Activated T-helper 1 cell treated with anti-CD3 and anti-CD28 coated beads, Interleukin-2, amount 50 U/mL, for 16 hours (primary cell): ENCODE measurements around the gene ZNF444.
"Not testable (repeated sequence)": the region's sequence is repeated elsewhere in the genome, so short reads cannot be mapped to it uniquely, and the experiment has no call there.

Experiments
- DNase-seq, 2 donors: peaks; one replicate each; pipeline ENCODE4 v3.0.0-alpha.2; 2020; ENCODE audit warnings: low read depth in 1 of 2, low spot score in 1 of 2

ZNF444 gene

DNA sequence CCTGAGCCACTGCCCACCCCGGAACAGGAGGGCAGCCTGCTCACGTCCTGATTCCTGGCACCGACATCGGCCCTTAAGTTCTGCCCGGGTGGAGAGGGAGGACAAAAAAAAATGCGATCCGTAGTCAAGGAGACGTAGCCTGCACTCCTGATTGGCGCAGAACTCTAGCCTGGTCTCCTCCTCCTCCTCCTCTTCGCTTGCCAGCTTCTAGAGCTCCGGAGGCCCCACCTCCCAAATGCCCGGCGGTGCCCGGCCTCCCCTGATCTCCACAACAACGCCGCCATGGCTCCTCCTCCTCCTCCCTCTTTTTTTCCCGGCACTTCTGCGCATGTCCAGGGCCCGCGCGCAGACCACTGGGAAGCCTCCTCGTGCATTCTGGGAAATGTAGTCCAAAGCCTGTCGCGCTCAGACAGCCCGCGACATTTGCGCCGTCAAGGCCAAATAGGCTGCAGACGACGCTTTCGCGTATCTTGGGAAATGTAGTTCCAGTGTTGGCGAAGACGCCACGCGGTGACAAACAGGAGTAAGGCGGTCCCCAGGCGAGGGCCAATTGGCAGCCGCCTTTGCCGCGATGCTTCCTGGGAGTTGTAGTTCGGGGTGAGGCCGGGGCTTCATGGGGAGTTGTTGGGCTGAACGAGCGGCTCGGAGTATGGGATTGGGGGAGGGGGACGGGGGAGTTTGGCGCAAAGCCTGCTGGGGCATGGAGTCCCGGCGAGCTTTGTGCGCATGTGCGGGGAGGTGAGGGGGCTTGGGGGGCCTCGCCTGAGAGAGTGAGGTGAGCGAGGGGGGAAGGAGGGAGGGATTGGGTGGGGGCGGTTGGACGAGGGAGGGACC lies at the start of gene ZNF444:
TSS of gene ZNF444 (plus strand) at position 705 of the 834 bp plus-strand sequence. CDS start 5,625 bp downstream, outside the sequence.
- DNase-seq, result peak; percentile 98 to 99

DNA sequence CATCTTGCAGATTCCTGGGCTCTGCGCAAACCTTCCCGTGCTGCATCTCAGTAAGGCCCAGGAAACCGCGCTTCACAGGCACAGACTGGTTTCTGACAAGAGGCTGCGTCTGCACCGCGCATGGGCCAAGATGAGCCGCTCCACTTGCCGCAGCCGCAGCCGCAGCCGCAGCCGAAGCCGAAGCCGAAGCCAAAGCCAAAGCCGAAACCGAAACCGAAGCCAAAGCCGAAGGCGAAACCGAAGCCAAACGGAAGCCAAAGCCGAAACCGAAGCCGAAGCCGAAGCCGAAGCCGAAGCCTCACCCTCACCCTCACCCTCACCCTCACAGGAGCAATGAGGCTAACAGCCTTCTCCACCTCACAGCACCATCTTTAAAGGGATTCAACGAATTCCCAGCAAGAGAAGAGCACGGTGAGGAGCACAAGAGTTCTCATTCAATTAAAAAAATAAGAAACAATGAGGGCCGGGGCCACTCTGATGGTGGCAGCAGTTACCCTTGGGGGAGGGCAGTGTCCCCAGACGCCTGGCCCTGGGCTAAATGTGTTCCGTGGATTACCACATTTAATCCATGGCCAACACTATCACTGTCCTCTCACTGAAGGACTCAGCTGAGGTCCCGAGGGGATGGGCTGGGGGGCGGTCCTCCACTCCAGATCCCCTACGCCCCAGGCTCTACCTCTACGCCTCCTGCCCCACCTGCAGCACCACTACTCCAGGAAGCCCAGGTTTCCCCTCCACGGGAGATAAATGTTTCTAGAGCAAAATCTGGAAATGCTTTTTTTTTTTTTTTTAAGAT lies 49.1 kb upstream of the ZNF444 start:
- DNase-seq, result no peak

DNA sequence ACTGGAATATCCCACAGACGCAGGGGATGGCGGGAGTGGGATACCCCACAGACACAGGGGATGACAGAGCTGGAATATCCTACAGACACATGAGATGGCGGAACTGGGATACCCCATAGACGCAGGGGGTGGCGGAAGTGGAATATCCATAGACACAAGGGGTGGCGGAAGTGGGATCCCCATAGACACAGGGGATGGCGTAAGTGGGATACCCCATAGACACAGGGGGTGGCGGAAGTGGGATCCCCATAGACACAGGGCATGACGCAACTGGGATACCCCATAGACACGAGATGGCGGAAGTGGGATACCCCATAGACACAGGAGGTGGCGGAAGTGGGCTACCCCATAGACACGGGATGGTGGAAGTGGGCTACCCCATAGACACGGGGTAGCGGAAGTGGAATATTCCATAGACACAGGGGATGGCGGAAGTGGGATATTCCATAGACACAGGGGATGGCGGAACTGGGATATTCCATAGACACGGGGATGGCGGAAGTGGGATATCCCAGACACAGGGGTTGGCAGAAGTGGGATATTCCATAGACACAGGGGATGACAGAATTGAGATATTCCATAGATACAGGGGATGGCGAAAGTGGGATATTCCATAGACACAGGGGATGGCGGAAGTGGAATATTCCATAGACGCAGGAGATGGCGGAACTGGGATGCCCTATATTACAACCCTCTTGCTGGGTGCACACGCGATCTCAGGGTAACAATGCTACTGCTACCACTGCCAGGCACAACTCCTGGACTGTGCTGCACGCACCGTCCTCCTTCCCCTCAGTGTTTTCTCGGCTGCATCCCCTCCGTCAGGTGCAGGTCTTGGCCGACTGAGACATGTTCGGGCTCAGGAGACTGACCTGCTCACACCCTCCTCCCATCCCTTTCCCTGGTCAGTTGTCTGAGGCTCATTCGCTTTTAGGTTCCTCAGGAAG lies 48.1 kb upstream of the ZNF444 start:
- DNase-seq, result no peak

DNA sequence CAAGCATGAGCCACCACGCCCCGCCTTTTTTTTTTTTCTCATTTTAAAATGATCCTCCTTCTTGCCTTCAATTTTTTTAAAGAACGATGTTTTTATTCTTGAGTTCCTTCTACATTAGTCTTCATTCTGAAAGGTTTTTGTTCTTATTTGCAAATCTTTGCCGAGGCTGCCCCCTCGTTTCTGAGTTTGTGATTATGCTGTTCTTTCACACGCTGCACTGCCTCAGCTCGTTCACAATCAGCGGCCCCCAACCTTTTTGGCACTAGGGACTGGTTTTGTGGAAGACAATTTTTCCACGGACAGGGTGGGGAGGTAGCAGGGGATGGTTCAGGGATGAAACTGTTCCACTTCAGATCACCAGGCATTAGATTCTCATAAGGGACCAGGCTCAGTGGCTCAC lies 46.6 kb upstream of the ZNF444 start:
- no peak for DNase-seq

DNA sequence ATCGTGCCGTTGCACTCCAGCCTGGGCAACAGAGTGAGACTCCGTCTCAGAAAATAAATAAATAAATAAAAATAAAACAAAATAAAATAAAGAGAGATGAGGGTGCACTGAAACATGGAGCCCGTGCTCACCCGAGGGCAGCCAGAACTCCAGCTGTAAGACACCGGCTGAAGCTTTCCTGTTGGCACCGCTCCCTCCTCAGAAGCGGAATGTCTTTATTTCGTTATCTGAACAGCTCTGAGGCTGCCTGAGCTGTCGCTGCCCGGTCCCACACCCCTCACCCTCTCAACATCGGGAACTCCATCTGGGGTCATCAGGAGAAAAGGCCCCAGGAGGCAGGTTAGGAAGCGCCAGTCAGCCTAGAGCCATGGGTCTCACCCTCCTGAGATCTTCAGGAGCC lies 44.4 kb upstream of the ZNF444 start:
- DNase-seq, result no peak

DNA sequence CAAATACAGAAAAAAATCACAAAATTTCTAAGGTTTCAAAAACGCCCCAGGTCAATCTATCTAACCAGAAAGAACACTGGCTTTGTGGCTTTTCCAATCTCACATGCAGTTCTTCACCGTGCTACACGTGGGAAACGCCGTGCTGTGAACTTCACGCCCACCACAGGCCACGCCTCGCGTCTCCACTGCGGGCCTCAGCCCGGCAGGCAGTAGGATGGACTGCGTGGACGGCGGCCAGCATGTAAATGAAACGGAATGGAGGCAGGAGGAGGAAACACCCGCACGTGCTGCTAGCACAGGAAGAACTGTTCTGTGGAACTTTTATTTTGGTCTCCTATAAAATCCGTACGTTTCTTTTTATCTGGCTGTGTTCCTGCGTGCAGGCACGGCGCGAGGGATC lies 43.8 kb upstream of the ZNF444 start:
- DNase-seq, result no peak

DNA sequence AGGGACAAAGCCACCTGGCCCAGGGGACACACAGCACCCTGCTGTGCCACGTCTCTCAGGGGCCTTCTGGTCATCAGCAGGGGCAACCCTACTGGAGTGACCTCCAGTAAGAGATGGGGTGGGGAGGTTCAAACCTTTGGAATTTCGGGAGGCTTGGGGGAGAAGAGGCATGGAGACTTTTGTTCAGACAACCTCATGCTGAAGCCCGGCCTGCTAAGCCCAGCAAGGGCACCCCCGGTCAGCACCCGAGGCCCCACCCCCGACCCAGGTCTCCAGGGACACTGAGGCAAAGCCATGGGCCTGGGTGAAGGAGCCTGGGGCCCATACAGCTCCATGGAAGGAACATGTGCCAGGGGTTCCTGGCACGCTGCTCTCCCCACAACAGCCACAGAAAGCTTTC lies 43.3 kb upstream of the ZNF444 start:
- no peak for DNase-seq

DNA sequence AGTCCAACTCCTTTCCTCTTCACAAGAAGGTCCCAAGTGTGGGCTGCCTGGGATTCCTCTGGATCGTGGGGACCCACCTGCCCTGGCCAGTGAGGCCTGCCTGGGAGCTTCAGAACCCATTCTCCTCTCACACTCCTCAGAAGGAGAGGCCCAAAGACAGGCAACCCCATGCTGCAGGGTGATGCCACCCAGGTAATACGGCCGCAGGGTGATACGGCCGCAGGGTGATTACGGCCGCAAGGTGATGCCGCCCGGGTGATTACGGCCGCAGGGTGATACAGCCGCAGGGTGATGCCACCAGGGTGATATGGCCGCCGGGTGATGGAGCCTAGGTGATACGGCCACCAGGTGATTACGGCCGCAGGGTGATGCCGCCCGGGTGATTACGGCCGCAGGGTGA lies 42.9 kb upstream of the ZNF444 start:
- DNase-seq, result not testable (repeated sequence)

DNA sequence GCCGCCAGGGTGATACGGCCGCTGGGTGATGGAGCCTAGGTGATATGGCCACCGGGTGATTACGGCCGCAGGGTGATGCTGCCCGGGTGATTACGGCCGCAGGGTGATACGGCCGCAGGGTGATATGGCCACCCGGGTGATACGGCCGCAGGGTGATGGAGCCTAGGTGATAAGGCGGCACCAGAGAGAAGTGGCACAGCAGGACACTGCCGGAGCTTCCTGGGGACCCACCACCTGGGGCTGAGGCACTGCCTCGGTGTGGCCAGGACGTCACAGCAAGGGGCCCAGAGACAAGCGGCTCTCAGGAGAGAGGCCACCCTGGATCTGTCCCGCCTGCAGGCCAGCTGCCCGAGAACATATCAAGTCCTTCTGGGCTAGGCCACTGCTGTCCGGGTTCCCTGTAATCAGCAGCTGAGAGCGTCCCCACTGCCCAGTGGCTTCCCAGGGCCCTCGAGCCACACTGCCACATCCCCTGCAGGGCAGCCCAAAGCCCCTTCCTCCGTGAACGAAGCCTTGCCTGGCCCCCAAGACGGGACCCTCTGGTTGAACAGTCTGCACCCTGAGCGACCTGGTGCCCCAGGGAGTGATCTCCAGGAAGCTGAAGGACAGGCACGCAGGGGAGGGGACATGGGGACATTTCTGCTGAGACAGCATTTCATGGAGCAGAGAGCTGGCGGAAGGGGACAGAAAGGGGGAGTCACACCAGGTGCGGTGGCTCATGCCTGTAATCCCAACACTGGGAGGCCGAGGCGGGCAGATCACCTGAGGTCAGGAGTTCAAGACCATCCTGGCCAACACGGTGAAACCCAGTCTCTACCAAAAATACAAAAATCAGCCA lies 42.1 kb upstream of the ZNF444 start:
- DNase-seq, result no peak

DNA sequence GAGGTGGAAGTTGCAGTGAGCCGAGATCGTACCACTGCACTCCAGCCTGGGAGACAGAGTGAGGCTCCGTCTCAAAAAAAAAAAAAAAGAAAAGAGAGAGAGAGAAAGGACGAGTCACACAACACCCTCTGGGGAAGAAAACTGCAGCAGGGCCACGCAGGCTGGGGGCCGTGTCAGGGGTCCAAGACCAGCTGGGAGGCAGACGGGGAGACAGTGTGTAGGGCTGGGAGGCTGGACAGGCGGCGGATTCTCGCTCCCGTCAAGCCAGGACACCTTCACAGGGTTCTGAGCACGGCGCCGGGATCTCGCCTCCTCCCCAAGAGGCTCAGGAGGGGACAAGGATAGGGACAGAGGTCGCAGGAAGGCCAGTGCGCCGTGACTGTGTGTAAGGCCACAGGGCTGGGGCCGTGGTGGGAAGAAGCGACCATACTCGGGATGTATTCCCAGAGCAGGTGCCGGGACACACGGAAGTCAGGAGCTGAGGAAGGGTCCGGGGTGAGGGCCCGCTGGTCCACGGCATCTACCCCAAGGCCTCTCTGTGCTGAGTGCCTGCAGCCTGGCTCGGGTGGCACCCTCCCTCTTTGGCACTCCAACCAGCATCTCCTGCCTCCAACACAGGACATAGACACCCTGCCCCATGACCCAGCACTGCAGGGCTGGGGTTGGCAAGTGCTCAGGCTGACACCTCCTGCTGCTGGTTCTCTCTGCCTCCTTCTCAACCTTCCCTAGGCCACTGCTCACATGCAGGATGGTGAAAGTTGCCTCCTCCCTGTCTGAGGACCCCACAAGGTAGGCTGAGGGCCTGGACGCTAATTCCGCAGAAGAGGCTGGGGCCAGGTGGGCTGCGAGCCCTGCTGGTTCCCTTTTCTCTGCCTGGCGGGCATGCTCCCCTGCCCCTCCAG lies 41.2 kb upstream of the ZNF444 start:
- no peak for DNase-seq

DNA sequence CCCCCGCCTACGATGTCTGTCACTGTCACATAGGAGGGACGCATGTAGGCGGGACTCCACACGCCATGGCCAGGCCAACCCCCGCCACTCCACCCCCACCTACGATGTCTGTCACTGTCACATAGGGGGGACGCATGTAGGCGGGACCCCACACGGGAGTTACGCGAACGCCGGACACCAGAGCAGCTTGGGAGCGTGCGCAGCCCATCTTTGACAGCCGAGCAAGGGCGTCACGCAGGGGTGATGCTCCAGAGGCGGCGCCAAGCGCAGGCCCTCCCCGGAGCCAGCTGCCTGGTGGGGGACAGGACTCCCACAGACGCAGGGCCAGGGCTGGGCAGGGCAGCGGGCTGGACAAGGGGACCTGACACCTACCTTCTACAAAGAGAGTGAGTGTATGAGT lies 40.0 kb upstream of the ZNF444 start:
- DNase-seq, result no peak

DNA sequence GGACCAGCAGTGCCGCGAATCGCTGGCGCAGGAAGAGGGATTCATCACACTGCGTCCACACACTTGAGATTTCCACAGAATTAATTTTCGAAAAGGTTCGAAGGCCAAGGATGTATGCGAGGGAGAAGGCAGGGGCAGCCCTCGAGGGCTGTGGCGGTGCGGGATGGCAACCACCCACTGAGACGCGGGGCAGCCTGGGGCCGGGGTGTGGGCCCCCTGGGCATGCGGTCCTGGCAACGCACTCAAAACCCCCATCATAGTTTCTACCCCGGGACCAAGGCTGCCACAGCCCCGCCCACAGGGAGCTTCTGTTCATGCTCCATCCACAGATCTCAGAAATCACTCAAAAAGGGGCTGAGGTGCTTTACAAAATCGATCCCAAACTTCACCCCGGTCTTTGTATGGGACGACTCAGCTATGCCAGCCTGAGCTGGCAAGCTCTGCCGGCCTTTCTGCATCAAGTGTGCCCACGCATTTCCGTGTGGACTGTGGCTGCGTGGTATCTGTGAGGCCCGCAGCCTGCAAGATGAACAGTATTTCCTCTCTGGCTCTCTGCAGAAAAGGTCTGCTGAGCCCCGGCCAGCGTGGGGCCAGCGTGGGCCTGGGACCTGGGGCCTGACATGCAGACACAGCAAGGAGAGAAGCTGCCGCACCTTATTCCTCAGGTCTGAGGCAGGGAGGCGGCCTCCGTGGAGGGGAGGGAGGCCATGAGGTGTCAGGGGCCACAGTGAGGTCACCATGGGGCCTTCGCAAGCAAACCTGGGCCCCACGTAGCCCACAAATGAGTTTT lies 39.1 kb upstream of the ZNF444 start:
- DNase-seq, result no peak

DNA sequence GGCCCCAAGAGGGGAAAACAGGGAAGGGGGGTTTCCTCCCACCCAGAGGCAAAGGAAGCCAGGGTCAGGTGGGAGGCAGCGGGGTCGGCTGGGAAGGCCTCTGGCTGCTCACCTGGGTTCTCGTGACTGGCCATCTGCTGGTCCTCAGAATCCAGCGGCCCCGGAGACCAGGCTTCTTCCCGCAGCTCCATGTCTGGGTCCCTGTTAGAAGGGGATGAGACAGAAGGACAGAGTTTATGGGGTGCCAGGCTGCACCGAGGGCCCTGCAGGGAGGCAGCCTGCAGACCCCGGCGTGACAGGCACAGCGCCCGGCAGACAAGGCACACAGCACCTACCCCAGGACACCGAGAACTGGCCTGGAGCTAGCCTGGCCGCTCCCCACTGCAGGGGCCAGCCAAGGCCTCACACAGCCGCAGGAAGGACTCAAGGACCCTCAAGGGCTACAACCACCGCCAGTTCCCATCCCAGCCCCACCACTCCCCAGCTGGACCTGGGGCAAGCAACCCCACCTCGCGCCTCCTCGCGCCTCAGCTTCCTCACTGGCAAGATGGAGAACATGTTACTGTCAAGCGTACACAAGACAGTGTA lies 38.0 kb upstream of the ZNF444 start:
- DNase-seq, result no peak

DNA sequence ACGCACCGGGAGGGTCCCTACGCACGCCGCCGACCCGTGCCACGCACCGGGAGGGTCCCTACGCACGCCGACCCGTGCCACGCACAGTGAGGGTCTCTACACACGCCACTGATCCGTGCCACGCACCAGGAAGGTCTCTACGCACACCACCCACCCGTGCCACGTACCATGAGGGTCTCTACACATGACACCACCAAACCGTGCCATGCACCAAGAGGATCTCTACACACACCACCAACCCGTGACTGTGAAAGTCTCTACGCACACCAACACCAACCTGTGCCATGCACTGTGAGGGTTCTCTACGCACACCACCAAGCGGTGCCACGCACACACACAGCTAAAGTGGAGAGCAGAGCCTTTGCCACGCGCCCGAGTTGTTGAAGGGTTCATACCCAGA lies 36.7 kb upstream of the ZNF444 start:
- no peak for DNase-seq

DNA sequence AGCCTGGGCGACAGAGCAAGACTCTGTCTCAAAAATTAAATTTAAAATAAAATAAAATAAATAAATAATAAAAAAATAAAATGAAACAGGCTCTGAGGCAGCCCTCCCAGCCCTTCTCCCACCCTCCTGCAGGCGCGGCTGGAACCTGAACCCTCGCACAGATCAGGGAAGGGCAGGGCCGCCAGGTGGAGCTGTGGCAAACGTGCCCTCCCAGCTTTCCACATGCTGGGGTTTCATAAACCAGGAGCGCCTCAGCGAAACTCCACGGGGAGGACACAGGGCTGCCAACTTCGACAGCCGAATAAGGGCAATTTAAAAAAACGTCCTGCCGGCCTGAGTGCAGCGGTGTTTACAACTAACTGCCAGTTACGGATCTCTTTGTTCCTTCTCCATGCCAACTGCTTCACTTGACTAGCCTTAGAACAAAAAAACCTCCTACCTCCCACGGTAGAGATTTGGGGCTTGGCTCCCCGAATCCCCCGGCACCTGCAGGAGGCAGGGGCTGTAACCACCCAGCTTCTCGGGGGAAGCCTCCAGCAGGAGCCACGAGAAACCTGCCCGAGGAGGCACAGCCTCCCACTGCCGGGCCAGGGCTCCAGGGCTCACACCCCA lies 35.9 kb upstream of the ZNF444 start:
- no peak for DNase-seq

DNA sequence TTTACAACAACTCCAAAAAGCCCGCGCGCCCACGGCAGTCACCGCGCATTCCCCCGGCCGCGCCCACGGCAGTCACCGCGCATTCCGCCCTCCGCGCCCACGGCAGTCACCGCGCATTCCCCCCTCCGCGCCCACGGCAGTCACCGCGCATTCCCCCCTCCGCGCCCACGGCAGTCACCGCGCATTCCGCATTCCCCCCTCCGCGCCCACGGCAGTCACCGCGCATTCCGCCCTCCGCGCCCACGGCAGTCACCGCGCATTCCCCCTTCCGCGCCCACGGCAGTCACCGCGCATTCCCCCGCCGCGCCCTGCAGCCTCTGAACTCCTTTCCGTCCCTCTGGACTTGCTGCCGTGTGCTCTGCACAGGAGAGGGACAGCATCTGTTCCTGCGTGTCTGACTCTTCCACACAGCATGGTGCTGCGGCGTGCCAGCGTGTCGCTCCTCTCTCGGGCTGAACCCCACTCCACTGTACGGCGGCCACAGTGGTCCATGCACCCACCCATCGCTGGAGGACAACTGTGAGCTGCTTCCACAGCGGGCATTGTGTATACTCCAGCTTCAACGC lies 35.2 kb upstream of the ZNF444 start:
- DNase-seq, result not testable (repeated sequence)

DNA sequence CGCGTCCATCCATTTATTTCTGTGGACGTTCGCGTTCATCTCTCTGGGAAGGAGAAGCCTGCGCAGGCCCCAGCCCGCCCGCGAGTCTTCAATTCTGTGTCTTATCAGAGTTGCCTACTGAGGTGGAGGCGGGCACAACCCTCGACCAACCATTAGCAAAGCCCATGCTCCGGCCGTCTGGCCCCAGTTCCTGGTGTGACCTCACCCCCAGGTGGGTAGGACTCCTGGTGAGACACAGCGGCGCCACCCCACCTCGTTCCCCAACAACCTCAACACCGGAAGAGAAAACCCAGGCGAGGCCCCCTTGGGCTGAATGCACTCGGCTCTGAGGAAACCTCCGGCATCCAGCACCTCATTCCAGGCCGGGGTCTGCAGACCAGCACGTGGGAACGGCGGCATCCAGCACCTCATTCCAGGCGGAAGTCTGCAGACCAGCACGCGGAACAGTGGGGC lies 34.7 kb upstream of the ZNF444 start:
- no peak for DNase-seq
